ENCODE measurements around the gene TTC5.

- no peak for TF ChIP-seq CTCF (IDR thresholded peaks at IDR 0.05; ENCODE audit: low read depth, low read length)
- no peak for TF ChIP-seq EZH2phosphoT487 (IDR thresholded peaks at IDR 0.05; ENCODE audit: low read depth)
Measured at GRCh38 chr14:20347747-20348146, 42.0 kb upstream of the TTC5 start.

All from OCI-LY3 (cell line).